ENCODE data around the gene FBXO42. TPM values are rescaled to one million over a fixed set of nuclear protein-coding genes. Genes with fewer than 3 reads are reported as not detected.
"Not testable (repeated sequence)": the region's sequence is repeated elsewhere in the genome, so short reads cannot be mapped to it uniquely, and the experiment has no call there.

Gene FBXO42
- polyA plus RNA-seq, 3 donors from 2014 or later, result 12.2 to 26.2 (median 24.7) TPM

DNA sequence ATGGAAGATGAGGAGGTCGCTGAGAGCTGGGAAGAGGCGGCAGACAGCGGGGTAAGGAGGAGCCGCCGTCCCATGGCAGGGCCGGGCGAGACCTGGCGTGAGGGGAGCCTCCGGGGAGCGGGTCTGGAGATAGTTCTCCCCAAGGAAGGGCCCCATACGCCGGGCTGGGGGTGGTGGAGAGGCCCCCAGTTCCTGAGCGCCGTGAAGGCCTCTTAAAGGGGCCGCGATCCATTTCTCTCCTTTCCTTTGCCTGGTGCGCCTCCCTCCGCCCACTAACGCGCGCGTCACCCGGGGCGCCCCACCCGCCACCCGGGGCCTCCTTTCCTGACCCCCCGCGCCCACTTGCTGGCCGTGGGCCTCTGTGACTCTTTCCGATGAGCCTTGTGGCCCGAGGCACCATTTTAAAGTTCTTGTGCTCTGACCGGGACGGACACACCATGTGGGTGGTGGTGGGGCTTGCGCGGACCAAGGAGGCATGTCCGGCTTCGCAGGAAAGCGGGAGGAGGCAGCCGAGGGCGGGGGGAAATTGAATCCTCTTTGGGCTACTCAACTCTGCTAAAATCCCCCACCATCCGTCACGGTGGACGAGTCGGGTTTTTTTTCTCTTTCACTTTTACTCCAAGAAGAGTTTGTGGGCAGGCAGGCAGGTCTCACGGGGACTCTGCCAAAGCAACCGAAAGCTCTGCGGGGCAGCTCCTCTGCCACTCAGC, 15.1 kb upstream of the FBXO42 start:
- peak overlapping the region; percentile 90 to 99 (median 98) for H3K4me3 Mint-ChIP-seq
- no peaks in the 10 kb centered on the region for H3K36me3 Mint-ChIP-seq
- DNase-seq, result peak; percentile 90 to 92 (median 91)
- peak overlapping the region; percentile 97 to 100 (median 99) for H3K27ac Mint-ChIP-seq
- H3K27me3 Mint-ChIP-seq (ENCODE audit: low read depth in 3 of 3), result peaks cover 0 to 13% (median 5%) of the 10 kb centered on the region in 3 donors
- H3K9me3 Mint-ChIP-seq, result no peaks in the 10 kb centered on the region
- H3K4me1 Mint-ChIP-seq, result peaks cover 40 to 44% of the 10 kb centered on the region in 2 donors

DNA sequence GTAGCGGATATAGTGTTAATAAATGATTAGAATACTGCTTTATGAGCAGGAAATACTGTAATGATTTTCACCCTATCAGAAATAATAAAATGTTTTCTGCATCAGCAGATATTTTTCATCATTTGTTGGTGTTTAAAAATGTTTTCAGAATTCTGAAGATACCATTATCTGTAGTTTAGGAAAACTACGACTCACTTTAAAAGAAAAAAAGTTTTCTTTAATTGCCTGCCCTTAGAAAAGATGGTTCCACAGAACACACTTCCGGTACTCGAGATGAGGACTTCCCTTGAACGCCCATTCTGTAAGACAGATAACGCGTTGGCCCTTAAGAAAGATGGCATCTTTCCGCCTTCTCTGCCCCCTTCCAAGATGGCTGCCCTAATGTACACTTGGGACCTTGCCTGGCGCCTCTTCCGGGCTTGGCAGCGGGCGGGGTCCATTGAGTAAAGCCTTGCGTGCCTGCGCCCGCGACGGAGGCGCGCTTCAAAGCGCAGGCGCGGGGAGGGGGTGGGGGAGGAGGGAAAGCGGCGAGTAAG, 14.5 kb upstream of the FBXO42 start, which contains the start of gene SZRD1:
Gene SZRD1, plus strand, starts transcription at position 521 of the 536 bp plus-strand sequence. CDS start 16 bp downstream, outside the sequence.
- DNase-seq, result peak; percentile 95 to 97 (median 96)
- no peaks in the 10 kb centered on the region for H3K36me3 Mint-ChIP-seq
- peaks cover 0 to 13% (median 5%) of the 10 kb centered on the region in 3 donors for H3K27me3 Mint-ChIP-seq (ENCODE audit: low read depth in 3 of 3)
- peak within 1 kb of the TSS; percentile 90 to 99 (median 98) for H3K4me3 Mint-ChIP-seq
- H3K27ac Mint-ChIP-seq, result peak within 1 kb of the TSS; percentile 97 to 100 (median 99)
- peaks cover 34 to 38% of the 10 kb centered on the region in 2 donors for H3K4me1 Mint-ChIP-seq
- H3K9me3 Mint-ChIP-seq, result no peaks in the 10 kb centered on the region

DNA sequence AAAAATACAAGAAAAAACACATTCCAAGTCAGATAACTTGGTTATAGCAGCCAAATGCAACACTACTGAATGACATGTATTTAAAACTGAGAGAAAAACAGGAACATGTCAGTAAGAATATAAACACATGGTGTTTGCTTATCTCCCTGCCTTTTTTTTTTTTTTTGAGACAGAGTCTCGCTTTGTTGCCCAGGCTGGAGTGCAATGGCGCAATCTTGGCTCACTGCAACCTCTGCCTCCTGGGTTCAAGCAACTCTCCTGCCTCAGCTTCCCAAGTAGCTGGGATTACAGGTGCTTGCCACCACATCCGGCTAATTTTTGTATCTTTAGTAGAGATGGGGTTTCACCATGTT, 12.8 kb upstream of the FBXO42 start:
- H3K4me1 Mint-ChIP-seq, result peaks cover 24 to 26% of the 10 kb centered on the region in 2 donors
- not testable (repeated sequence) for H3K36me3 Mint-ChIP-seq, H3K27ac Mint-ChIP-seq, H3K9me3 Mint-ChIP-seq, H3K4me3 Mint-ChIP-seq, DNase-seq
- peaks cover 0 to 13% (median 5%) of the 10 kb centered on the region in 3 donors for H3K27me3 Mint-ChIP-seq (ENCODE audit: low read depth in 3 of 3)

DNA sequence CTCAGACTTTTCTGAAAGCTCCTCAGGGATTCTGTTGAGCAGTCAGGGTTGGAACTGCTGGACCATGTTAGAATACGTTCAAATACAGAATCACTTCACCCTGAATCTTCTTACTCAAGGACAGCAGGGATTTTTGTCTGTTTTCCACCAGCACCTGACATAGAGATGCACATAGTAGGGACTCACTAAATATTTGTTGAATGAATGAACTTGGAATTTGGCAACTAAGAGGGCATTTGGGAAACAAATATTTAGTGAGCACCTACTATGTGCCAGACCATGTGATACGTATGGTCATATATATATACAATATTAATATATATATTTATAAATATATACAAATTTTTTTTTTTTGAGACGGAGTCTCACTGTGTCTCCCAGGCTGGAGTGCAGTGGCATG, 4.6 kb upstream of the FBXO42 start:
- Mint-ChIP-seq H3K4me1 (peaks cover 8 to 9% of the 10 kb centered on the region in 2 donors), H3K4me3 (no peak overlapping the region), H3K27me3 (ENCODE audit: low read depth in 3 of 3) (peaks cover 0 to 11% (median 3%) of the 10 kb centered on the region in 3 donors), H3K9me3 (no peaks in the 10 kb centered on the region), H3K27ac (no peak overlapping the region), H3K36me3 (no peaks in the 10 kb centered on the region)
- DNase-seq, result no peak

DNA sequence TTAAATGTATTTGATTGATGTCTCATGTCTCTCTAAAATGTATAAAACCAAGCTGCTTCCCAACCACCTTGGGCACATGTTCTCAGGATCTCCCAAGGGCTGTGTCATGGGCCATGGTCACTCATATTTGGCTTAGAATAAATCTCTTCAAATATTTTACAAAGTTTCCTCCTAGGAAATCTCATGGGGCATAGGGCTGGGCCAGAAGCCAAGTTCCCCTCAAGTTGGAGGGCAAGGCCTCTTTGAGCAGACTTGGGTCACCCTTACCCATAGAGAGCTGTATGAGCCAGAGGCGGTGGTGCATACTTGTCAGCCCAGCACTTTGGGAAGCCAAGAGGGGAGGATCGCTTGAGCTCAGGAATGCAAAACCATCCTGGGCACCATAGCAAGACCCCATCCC, 2.3 kb upstream of the FBXO42 start:
- H3K9me3 Mint-ChIP-seq, result no peaks in the 10 kb centered on the region
- H3K27me3 Mint-ChIP-seq (ENCODE audit: low read depth in 3 of 3), result peaks cover 0 to 10% (median 7%) of the 10 kb centered on the region in 3 donors
- H3K4me1 Mint-ChIP-seq, result peaks cover 26 to 31% of the 10 kb centered on the region in 2 donors
- H3K27ac Mint-ChIP-seq, result peak overlapping the region in 1 of 6 donors; percentile 82
- no peaks in the 10 kb centered on the region for H3K36me3 Mint-ChIP-seq
- no peak for DNase-seq
- peak overlapping the region in 3 of 5 donors; percentile 2 to 21 (median 6) for H3K4me3 Mint-ChIP-seq

DNA sequence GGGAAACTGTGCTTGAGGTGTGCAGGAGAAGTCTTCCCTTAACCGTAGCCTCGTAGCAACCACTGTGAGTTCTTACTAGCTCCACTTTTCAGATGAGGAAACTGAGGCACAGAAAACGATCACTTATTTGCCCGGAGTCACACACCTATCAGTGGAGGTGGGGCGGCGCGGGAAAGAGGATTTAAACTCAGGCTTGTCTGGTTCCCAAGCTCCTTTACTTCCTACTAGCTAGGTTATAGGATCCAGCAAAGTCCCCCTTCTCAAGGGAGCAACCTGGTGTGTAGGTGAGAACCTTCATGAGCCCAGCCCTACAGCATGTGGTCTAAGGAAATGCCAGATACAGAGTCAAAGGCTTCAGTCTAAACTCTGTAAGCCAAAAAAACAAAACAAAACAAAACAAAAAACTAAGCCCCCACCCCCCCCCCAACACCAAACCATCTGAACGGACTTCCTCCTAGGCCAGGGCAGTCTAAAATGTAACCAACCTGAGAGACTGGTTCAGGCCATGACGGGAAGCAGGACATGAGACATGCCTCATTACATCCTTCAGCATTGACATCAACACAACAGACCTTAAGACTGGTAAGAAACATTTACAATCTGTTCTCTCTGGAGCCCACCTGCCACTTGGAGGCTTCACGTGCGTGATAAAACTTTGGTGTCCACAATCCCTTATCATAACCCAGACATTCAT, 709 bp upstream of the FBXO42 start:
- no peaks in the 10 kb centered on the region for H3K9me3 Mint-ChIP-seq
- DNase-seq, result peak; percentile 17 to 20 (median 17)
- H3K4me1 Mint-ChIP-seq, result peaks cover 33 to 36% of the 10 kb centered on the region in 2 donors
- H3K36me3 Mint-ChIP-seq, result no peaks in the 10 kb centered on the region
- H3K27me3 Mint-ChIP-seq (ENCODE audit: low read depth in 3 of 3), result peaks cover 0 to 9% (median 7%) of the 10 kb centered on the region in 3 donors
- H3K4me3 Mint-ChIP-seq, result peak overlapping the region; percentile 77 to 95 (median 91)
- peak overlapping the region; percentile 93 to 96 (median 94) for H3K27ac Mint-ChIP-seq

DNA sequence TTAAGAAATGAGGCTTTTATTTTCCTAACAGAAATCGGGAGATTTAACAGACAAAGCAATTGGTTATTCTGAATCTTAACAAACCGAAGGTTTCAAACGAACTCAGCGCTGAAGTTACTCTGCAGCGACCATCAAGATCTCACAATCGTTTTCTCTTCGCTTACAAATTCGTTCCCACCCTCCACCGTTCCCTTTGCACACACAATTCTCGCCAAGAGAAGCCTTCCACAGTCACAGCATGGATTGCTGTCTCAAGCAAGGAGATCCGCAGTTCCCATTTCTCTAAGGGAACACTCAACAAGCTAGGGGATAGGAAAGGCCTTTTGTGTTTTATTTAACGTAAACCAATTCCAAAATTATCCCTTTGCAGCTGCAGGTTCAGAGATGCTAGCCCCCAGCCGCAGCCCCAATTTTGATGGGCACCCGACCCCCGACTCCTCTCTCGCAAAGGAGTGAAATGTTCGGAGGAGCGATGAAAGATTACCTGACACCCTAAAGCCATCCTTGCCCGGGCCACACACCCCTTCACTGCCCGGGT, 755 bp downstream of the FBXO42 start:
- no peaks in the 10 kb centered on the region for H3K9me3 Mint-ChIP-seq
- peaks cover 0 to 9% (median 7%) of the 10 kb centered on the region in 3 donors for H3K27me3 Mint-ChIP-seq (ENCODE audit: low read depth in 3 of 3)
- no peaks in the 10 kb centered on the region for H3K36me3 Mint-ChIP-seq
- H3K4me3 Mint-ChIP-seq, result peak overlapping the region; percentile 77 to 95 (median 91)
- no peak for DNase-seq
- H3K27ac Mint-ChIP-seq, result peak overlapping the region; percentile 88 to 97 (median 94)
- H3K4me1 Mint-ChIP-seq, result peaks cover 34 to 36% of the 10 kb centered on the region in 2 donors

DNA sequence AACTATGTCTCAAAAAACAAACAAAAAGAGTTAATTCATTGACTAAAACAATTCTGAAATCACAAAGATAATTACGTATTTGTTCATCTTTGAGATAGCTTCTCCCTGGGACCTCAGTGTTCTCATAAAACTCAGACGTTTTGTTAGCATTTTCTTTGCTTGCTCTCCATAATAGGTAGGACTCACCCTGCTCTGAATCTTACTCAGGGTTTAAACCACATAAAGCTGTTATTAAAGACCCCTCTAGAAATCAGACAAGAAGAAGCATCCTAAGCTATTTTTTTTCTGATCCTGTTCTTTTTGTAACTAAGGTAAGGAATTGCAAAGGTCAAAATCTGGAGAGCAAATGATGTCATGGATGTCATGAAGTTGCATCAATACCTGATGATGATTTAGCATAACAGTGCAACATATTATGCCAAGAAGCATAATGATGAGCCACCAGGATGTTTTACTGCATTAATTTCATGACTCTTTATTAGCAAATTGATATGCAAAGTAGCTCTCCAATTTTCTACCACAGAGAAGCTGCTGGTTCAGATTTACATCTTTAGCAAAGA, 2.4 kb downstream of the FBXO42 start:
- H3K4me1 Mint-ChIP-seq, result peaks cover 37 to 45% of the 10 kb centered on the region in 2 donors
- H3K9me3 Mint-ChIP-seq, result no peaks in the 10 kb centered on the region
- DNase-seq, result no peak
- peaks cover 0 to 7% (median 7%) of the 10 kb centered on the region in 3 donors for H3K27me3 Mint-ChIP-seq (ENCODE audit: low read depth in 3 of 3)
- H3K36me3 Mint-ChIP-seq, result no peaks in the 10 kb centered on the region
- H3K4me3 Mint-ChIP-seq, result peak overlapping the region in 3 of 5 donors; percentile 21 to 35 (median 33)
- peak overlapping the region in 1 of 6 donors; percentile 42 for H3K27ac Mint-ChIP-seq

DNA sequence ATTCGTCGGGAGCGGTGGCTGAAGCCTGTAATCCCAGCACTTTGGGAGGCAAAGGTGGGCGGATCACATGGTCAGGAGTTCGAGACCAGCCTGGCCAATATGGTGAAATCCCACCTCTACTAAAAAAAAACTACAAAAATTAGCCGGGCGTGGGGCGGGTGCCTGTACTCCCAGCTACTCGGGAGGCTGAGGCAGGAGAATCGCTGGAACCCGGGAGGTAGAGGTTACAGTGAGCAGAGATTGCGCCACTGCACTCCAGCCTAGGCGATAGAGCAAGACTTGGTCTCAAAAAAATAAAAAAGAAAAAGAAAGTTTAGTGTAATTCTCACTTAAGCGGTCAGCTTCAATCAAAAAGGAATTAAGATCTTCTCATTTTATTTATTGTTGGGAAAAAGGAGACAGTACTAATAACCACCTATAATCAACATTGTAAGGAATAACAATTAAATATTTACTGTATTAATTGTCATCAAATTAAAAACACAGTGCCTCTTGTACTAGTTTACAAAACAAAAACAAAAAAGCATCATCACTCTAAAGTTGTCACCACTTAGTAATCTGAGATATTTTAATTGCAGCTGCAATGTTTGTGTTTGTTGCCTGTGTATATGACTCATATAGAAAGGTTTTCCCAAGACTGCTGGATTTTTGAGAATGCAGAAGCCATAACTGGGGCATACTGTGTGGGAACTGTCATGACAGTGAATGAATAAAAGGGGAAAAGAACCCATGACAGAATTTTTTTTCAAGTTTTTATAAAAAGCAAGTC, 3.7 kb downstream of the FBXO42 start:
- H3K27ac Mint-ChIP-seq, result no peak overlapping the region
- H3K36me3 Mint-ChIP-seq, result no peaks in the 10 kb centered on the region
- no peak for DNase-seq
- peaks cover 0 to 7% (median 7%) of the 10 kb centered on the region in 3 donors for H3K27me3 Mint-ChIP-seq (ENCODE audit: low read depth in 3 of 3)
- no peak overlapping the region for H3K4me3 Mint-ChIP-seq
- H3K9me3 Mint-ChIP-seq, result no peaks in the 10 kb centered on the region
- H3K4me1 Mint-ChIP-seq, result peaks cover 37 to 45% of the 10 kb centered on the region in 2 donors

DNA sequence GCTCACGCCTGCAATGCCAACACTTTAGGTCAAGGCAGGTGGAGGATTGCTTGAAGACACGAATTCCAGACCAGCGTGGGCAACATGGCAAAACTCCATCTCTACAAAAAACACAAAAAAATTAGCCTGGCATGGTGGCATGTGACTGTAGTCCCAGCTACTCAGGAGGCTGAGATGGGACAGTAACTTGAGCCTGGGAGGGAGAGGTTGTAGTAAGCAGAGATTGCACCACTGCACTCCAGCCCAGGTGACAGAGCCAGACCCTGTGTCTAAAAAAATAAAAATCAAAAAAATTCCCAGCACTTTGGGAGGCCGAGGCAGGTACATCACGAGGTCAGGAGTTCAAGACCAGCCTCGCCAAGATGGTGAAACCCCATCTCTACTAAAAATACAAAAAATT, 9.0 kb downstream of the FBXO42 start:
- H3K27ac Mint-ChIP-seq; H3K36me3 Mint-ChIP-seq; H3K27me3 Mint-ChIP-seq (ENCODE audit: low read depth in 3 of 3); DNase-seq; H3K4me3 Mint-ChIP-seq; H3K9me3 Mint-ChIP-seq: not testable (repeated sequence)
- H3K4me1 Mint-ChIP-seq, result peaks cover 12 to 28% of the 10 kb centered on the region in 2 donors

DNA sequence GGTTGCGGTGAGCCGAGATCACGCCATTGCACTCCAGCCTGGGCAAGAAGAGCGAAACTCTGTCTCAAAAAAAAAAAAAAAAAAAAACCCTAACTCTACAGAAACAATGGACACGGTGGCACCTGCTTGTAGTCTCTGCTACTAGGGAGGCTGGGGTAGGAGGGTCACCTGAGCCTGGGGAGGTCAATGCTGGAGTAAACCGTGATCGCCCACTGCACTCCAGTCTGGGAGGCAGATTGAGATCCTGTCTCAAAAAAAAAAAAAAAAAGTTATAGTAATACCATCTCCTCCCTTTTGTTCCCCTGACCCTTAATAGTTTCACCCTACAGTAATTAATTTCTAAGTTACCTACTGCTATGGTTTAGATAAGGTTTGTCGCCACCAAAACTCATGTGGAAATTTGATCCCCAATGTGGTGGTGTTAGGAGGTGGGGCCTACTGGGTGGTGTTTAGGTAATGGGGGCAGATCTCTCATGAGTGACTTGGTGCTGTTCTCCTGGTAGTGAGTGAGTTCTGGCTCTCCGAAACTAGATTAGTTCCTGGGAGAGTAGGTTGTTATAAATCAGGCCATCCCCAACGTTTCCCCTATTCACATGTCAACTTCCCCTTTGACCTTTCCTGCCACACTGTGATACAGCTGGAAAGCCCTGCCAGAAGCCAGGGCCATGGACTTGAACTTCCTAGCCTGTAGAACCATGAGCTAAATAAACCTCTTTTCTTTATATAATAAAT, 9.8 kb downstream of the FBXO42 start:
- peaks cover 0 to 3% (median 0%) of the 10 kb centered on the region in 3 donors for H3K36me3 Mint-ChIP-seq
- no peaks in the 10 kb centered on the region for H3K27me3 Mint-ChIP-seq (ENCODE audit: low read depth in 3 of 3)
- no peak overlapping the region for H3K4me3 Mint-ChIP-seq
- H3K27ac Mint-ChIP-seq, result peak overlapping the region in 2 of 6 donors; percentile 5 to 19
- H3K4me1 Mint-ChIP-seq, result peaks cover 10 to 31% of the 10 kb centered on the region in 2 donors
- no peak for DNase-seq
- H3K9me3 Mint-ChIP-seq, result no peaks in the 10 kb centered on the region

DNA sequence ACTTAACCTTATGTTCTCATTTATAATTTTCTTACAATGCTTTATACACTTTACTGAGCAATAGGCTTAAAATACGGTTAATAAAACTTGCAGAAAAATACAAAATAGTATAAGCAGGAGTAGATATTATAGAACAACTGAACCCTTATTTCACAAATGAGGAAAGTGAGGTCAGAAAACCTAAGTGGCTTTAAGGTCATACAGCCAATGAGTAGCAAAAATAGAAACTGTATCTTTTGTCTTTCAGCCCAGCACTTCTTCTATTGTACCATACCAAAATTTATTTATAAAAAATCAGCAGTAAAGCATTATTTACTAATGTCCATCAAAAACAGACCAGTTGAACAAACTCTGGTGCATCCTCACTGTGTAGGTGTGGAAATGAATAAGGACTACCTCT, 11.6 kb downstream of the FBXO42 start:
- Mint-ChIP-seq H3K36me3 (peaks cover 0 to 3% (median 0%) of the 10 kb centered on the region in 3 donors), H3K27ac (no peak overlapping the region), H3K9me3 (no peaks in the 10 kb centered on the region), H3K4me3 (no peak overlapping the region), H3K27me3 (ENCODE audit: low read depth in 3 of 3) (peaks cover 0 to 2% (median 0%) of the 10 kb centered on the region in 3 donors), H3K4me1 (peaks cover 14 to 36% of the 10 kb centered on the region in 2 donors)
- DNase-seq, result no peak
